ENCODE results near the gene WDR47.

GRCh38 chr1:109084563-109085517 lies 42.9 kb upstream of the WDR47 start:
- no peak for TF ChIP-seq CTCF (IDR thresholded peaks at IDR 0.05 in 2 of 3, conservative IDR thresholded peaks at IDR 0.05 in 1 of 3; ENCODE audit: control insufficient read depth in 2 of 3, extremely low read depth in 1 of 3, insufficient read depth in 1 of 3, low read depth in 3 of 3, low read length in 3 of 3)
- no peak for TF ChIP-seq EP300 (IDR thresholded peaks at IDR 0.05; ENCODE audit: borderline replicate concordance in 1 of 2, control insufficient read depth in 1 of 2, low read depth in 2 of 2, low read length in 2 of 2)
- no peak for TF ChIP-seq KAT2A (conservative IDR thresholded peaks at IDR 0.05; ENCODE audit: control insufficient read depth, low read depth, low read length)
- no peak for TF ChIP-seq RAD21 (IDR thresholded peaks at IDR 0.05; ENCODE audit: insufficient read depth, low read depth, low read length)
- no peak for TF ChIP-seq POLR2A (IDR thresholded peaks at IDR 0.05; ENCODE audit: low read depth, low read length)
- TF ChIP-seq POLR2AphosphoS5 (IDR thresholded peaks at IDR 0.05; ENCODE audit: low read length): no peak
